Psoas muscle (tissue), 8 donors: ENCODE measurements around the gene VDR. TPM values are rescaled to one million over a fixed set of nuclear protein-coding genes. Genes with fewer than 3 reads are reported as not detected.

ENCODE experiments used
- ATAC-seq, 4 donors: fragments of 200-7000 bp; cut with Tn5 transposase; one replicate each; pipeline ENCODE4 v1.9.1; 2020; ENCODE audit warnings: moderate library complexity in 3 of 4, mild to moderate bottlenecking in 2 of 4
- DNase-seq, 2 donors: peaks; one replicate each; pipeline ENCODE4 v3.0.0-alpha.2; 2020
- H3K27ac ChIP-seq: fragments of 200-600 bp; one replicate; pipeline ENCODE4 v1.8.0; 2022
- H3K27me3 ChIP-seq, 3 donors: fragments of 200-600 bp in 1 of 3; one replicate each; pipeline versions ENCODE4 v1.6.1 to v1.8.0; 2013 to 2022; ENCODE audit warnings: low read length in 2 of 3, mild to moderate bottlenecking in 2 of 3, moderate library complexity in 1 of 3; ENCODE audit not compliant: insufficient read depth in 3 of 3
- H3K36me3 ChIP-seq, 2 donors: fragments of 200-600 bp in 1 of 2; one replicate each; pipeline versions ENCODE4 v1.6.1 to v1.8.0; 2013 to 2022; ENCODE audit warnings: low read depth in 1 of 2, mild to moderate bottlenecking in 1 of 2, moderate library complexity in 1 of 2; ENCODE audit not compliant: insufficient read depth in 1 of 2
- H3K4me1 ChIP-seq: fragments of 200-600 bp; one replicate; pipeline ENCODE4 v1.8.0; 2022
- H3K4me3 ChIP-seq: fragments of 200-600 bp; one replicate; pipeline ENCODE4 v1.8.0; 2022; ENCODE audit warnings: mild to moderate bottlenecking
- H3K9me3 ChIP-seq: fragments of 200-600 bp; one replicate; pipeline ENCODE4 v1.8.0; 2022
- WGBS, 3 donors: extraction: QIAGEN DNeasy Blood & Tissue Kit; methylation state at CpG; one replicate each; pipeline versions ENCODE4 v1.1.6 to v1.1.7; 2013; 5-methylcytosine and 5-hydroxymethylcytosine counted together
- intact Hi-C, 2 donors: fragments of 100-400 bp; cut with DNase I; formaldehyde crosslinking; loops; one replicate each; pipeline versions ENCODE4 v1.11.0 to v1.14.2; 2022
- polyA plus RNA-seq, 3 donors: library from polyadenylated mRNA; stranded (reverse); fragments of 200-250 nt; gene quantifications; one replicate each; pipeline ENCODE4 v1.2.3, GENCODE V29; 2013
- total RNA-seq, 4 donors: library from RNA; stranded (reverse); fragmentation: NEBNext Ultra II Directional in 2 of 4; extraction: Animal tissue kit (Norgen Biotek cat#: 25700) in 2 of 4; gene quantifications; one replicate each; pipeline versions ENCODE4 v1.2.1 to v1.2.4, GENCODE V29; 2021 to 2023
- TF ChIP-seq, protein P1 (sequence below): fragments of 200-600 bp; IDR thresholded peaks from one replicate; pipeline ENCODE4 v1.8.0; 2022; ENCODE audit warnings: antibody characterized with exemption
- donor health status: healthy with polysubstance abuse.
- donor health status: DM: no; HTN: no; CAD: no; lungs with moderate emphysema.
- donor health status: Bipolar disorder and iron deficiency.
- donor health status: healthy.
- donor health status: DM: yes; HTN: yes; CAD: no.
- donor health status: DM: no; HTN: no; CAD: no.
- donor health status: DM: no; HTN: no; CAD: no.
- donor health status: DM: yes; HTN: yes; CAD: no.

VDR gene
- total and polyA plus RNA-seq, 7 donors: 0.62 to 6.1 (median 3.0) TPM

DNA sequence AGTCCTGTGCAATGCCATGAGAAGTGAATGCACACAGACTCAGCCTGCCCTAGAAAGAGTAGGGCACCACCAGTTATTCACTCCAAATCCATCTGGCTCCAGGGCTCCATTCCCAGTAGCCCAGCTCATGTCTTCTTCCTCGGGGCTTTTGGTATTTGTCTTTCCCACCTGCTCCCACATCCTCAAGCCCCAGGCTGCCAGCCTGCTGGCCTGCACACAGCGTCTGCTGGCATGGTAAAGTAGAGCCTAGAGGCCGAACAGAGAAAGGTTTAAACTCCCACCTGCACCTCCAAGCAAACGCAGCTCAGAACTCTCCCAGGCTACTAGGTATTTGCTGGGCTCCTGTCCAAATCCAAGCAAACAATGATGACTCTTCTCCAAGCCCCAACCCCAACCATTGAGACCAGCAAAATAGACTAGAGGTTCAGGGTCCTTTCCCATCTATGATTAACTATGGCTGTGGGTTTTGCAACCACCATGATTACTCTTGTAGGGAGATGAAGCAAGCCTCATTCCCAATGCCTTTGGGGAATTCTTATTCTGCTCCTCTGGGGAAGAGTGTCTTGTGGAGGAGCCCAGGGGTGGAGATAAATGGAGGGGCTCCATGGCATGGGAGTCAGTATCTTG is 5.2 kb upstream of the VDR start:
- Histone ChIP-seq H3K9me3 (no peaks in the 10 kb centered on the region), H3K36me3 (no peaks in the 10 kb centered on the region), H3K27ac (no peak overlapping the region), H3K27me3 (no peaks in the 10 kb centered on the region), H3K4me1 (peaks cover 5% of the 10 kb centered on the region), H3K4me3 (no peak overlapping the region)
- intact Hi-C loops: no loop called here
- ATAC-seq (no peak), DNase-seq (no peak)
- WGBS, 3 donors: 71 to 79% (median 73%) methylated on average over 4 of the region's 4 CpGs
- TF ChIP-seq, protein P1, sequence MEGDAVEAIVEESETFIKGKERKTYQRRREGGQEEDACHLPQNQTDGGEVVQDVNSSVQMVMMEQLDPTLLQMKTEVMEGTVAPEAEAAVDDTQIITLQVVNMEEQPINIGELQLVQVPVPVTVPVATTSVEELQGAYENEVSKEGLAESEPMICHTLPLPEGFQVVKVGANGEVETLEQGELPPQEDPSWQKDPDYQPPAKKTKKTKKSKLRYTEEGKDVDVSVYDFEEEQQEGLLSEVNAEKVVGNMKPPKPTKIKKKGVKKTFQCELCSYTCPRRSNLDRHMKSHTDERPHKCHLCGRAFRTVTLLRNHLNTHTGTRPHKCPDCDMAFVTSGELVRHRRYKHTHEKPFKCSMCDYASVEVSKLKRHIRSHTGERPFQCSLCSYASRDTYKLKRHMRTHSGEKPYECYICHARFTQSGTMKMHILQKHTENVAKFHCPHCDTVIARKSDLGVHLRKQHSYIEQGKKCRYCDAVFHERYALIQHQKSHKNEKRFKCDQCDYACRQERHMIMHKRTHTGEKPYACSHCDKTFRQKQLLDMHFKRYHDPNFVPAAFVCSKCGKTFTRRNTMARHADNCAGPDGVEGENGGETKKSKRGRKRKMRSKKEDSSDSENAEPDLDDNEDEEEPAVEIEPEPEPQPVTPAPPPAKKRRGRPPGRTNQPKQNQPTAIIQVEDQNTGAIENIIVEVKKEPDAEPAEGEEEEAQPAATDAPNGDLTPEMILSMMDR: no peak

DNA sequence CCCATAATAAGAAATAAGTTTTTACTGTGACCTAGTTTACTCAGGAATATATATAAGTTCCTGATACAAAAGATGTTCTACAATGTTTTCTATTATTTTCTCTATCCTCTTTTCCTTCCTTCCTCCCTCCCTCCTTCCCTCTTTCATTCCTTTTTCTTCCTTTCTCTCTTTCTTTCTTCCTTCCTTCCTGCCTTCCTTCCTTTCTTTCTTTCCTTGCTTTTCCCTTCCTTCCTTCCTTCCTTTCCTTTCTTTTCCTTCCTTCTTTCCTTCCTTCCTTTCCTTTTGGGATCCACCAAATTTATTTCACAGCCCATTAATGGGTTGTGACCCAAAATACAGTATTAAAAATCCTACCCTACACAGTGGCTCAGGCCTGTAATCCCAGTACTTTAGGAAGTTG is 3.9 kb upstream of the VDR start:
- no peak overlapping the region for H3K27ac ChIP-seq
- no peak for ATAC-seq
- no peaks in the 10 kb centered on the region for H3K36me3 ChIP-seq
- no peaks in the 10 kb centered on the region for H3K9me3 ChIP-seq
- intact Hi-C loops: no loop called here
- no peak for DNase-seq
- H3K27me3 ChIP-seq: no peaks in the 10 kb centered on the region
- no peak overlapping the region for H3K4me3 ChIP-seq
- peaks cover 11% of the 10 kb centered on the region for H3K4me1 ChIP-seq
- TF ChIP-seq, protein P1: no peak

DNA sequence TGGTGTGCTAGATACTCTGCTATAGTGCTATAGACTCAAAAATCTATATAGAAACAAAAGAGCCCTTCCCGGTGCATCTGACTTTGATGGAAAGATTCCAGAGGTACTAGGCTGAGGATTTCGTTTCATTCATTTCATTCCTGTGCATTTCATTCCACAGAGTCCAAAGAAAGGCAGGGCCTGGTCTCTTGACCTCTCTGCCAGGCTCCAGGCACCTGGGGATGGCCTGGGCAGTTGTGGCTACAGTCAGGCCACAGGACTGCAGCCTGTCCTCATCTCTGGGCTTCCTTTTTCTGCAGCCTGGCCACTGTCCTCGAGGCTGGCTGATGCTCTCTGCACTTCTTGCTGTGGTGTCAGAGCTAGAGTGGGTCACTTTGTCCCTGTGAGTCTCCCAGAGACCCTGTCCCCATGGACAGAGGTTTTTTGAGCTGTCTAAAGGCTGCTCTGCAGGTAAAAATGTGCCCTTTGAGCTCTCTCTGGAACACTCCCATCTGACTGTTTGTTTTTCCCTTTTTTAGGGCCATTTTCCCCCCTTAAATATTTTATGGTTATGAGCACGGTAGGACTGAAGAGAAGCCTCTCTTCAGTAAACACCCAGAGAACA is 3.2 kb upstream of the VDR start:
- 50 to 64% (median 51%) methylated on average over 4 of the region's 4 CpGs for WGBS, 3 donors
- ATAC-seq (no peak), DNase-seq (no peak)
- no peaks in the 10 kb centered on the region for H3K36me3 ChIP-seq
- H3K27me3 ChIP-seq: peaks cover 0 to 2% (median 0%) of the 10 kb centered on the region in 3 donors
- intact Hi-C loops: loop anchor here in 1 of 2 donors (2.0 kb wide), 1 partner anchor 47 kb away; no protein-coding TSS in a partner anchor
- no peak overlapping the region for H3K4me3 ChIP-seq
- peaks cover 19% of the 10 kb centered on the region for H3K4me1 ChIP-seq
- H3K27ac ChIP-seq: no peak overlapping the region
- H3K9me3 ChIP-seq: no peaks in the 10 kb centered on the region
- TF ChIP-seq, protein P1: no peak

DNA sequence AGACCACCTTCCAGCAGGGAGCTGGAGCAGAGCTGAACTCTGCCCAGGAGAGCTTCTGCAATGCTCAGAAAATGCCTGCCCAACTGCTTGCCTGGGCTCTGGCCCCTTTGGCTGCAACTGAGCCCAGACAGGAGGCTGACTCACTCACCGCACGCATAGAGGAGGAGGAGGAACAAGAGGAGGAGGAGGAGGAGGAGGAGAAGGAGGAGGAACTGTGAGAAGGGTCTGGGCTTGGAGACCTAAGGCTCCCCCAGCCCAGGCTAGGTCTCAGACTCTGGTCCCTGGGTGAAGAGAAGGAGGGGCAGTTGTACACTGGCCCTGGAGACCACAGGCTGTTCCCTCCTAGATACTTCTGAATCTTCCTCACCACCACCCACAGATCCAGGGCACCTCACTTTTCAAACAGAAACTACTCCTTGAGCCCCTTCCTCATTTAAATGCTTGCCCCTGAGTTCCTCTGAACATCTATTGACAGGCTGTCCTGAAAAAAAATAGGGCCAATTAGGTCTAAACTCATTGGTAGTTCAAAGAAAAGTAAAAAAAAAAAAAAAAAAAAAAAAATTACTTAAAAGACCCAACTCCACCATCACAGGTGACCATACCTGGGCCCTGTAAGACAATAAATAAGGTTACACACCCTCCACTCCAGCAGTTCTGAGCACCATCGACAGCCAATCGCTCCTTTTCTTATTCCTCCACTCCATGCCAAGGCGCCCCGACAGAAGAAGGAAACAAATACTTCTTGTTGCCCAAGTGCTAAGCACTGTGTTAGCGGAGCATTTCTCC is 674 bp downstream of the VDR start:
- H3K9me3 ChIP-seq: no peaks in the 10 kb centered on the region
- 4 to 8% (median 6%) methylated on average over 4 to 7 of the region's 7 CpGs for WGBS, 3 donors
- H3K4me3 ChIP-seq: peak overlapping the region; percentile 73
- DNase-seq: peak; percentile 63 to 76
- intact Hi-C loops: no loop called here
- peaks cover 0 to 6% (median 2%) of the 10 kb centered on the region in 3 donors for H3K27me3 ChIP-seq
- TF ChIP-seq, protein P1: peak; percentile 13
- peak; percentile 65 to 83 (median 76) for ATAC-seq
- no peaks in the 10 kb centered on the region for H3K36me3 ChIP-seq
- H3K4me1 ChIP-seq: peaks cover 21% of the 10 kb centered on the region
- H3K27ac ChIP-seq: peak overlapping the region; percentile 82
